ENCODE data around the gene HOXB3.
A peak's percentile ranks its signal among the peaks of the same experiment; 100 is the strongest.

The HOXB3 gene

GRCh38 chr17:48505788-48506187 lies 84.3 kb downstream of the HOXB3 start:
- TF ChIP-seq, protein P1, sequence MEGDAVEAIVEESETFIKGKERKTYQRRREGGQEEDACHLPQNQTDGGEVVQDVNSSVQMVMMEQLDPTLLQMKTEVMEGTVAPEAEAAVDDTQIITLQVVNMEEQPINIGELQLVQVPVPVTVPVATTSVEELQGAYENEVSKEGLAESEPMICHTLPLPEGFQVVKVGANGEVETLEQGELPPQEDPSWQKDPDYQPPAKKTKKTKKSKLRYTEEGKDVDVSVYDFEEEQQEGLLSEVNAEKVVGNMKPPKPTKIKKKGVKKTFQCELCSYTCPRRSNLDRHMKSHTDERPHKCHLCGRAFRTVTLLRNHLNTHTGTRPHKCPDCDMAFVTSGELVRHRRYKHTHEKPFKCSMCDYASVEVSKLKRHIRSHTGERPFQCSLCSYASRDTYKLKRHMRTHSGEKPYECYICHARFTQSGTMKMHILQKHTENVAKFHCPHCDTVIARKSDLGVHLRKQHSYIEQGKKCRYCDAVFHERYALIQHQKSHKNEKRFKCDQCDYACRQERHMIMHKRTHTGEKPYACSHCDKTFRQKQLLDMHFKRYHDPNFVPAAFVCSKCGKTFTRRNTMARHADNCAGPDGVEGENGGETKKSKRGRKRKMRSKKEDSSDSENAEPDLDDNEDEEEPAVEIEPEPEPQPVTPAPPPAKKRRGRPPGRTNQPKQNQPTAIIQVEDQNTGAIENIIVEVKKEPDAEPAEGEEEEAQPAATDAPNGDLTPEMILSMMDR (IDR thresholded peaks at IDR 0.05; ENCODE audit: low read depth, low read length, missing control alignments), result no peak
- DNase-seq (ENCODE audit: low read depth), result peak; percentile 34
- in situ Hi-C loops (cut with HindIII; ENCODE audit: low sequenced_read_pairs), result no loop called here
- no peak overlapping the region for H3K4me3 ChIP-seq (ENCODE audit: low read depth, low read length)

- in situ Hi-C loops (cut with HindIII; ENCODE audit: low sequenced_read_pairs), result no loop called here
- no peak overlapping the region for H3K4me3 ChIP-seq (ENCODE audit: low read depth, low read length)
- TF ChIP-seq, protein P1 (IDR thresholded peaks at IDR 0.05; ENCODE audit: low read depth, low read length, missing control alignments), result no peak
- DNase-seq (ENCODE audit: low read depth), result no peak
Observed at GRCh38 chr17:48504953-48505352, 85.1 kb downstream of the HOXB3 start.

GRCh38 chr17:48503747-48504146 lies 86.3 kb downstream of the HOXB3 start:
- no peak for DNase-seq (ENCODE audit: low read depth)
- H3K4me3 ChIP-seq (ENCODE audit: low read depth, low read length), result no peak overlapping the region
- TF ChIP-seq, protein P1 (IDR thresholded peaks at IDR 0.05; ENCODE audit: low read depth, low read length, missing control alignments), result no peak
- in situ Hi-C loops (cut with HindIII; ENCODE audit: low sequenced_read_pairs), result no loop called here

DNA sequence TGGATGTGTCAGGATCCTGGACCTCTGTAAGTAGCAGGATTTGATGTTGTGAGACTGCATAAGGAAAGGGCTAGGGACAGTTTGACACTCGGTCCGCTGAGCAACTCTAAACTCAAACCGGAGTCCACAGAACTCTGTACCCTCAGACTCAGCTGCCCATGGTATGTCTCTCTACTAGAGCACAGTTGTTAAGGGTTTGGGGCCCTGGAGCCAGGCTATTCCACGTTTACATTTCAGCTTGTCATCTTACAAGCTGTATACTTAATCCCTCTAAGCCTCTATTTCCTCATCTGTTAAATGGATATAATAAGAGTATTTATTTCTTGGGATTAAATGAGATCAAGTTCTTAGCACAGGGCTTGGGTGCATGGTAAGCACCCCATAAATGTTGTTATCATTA lies 87.1 kb downstream of the HOXB3 start:
- in situ Hi-C loops (cut with HindIII; ENCODE audit: low sequenced_read_pairs), result no loop called here
- no peak for DNase-seq (ENCODE audit: low read depth)
- TF ChIP-seq, protein P1 (IDR thresholded peaks at IDR 0.05; ENCODE audit: low read depth, low read length, missing control alignments), result no peak
- no peak overlapping the region for H3K4me3 ChIP-seq (ENCODE audit: low read depth, low read length)

- TF ChIP-seq, protein P1 (IDR thresholded peaks at IDR 0.05; ENCODE audit: low read depth, low read length, missing control alignments), result no peak
- no peak overlapping the region for H3K4me3 ChIP-seq (ENCODE audit: low read depth, low read length)
- in situ Hi-C loops (cut with HindIII; ENCODE audit: low sequenced_read_pairs), result no loop called here
- no peak for DNase-seq (ENCODE audit: low read depth)
Observed at GRCh38 chr17:48502312-48502711, 87.7 kb downstream of the HOXB3 start.

DNA sequence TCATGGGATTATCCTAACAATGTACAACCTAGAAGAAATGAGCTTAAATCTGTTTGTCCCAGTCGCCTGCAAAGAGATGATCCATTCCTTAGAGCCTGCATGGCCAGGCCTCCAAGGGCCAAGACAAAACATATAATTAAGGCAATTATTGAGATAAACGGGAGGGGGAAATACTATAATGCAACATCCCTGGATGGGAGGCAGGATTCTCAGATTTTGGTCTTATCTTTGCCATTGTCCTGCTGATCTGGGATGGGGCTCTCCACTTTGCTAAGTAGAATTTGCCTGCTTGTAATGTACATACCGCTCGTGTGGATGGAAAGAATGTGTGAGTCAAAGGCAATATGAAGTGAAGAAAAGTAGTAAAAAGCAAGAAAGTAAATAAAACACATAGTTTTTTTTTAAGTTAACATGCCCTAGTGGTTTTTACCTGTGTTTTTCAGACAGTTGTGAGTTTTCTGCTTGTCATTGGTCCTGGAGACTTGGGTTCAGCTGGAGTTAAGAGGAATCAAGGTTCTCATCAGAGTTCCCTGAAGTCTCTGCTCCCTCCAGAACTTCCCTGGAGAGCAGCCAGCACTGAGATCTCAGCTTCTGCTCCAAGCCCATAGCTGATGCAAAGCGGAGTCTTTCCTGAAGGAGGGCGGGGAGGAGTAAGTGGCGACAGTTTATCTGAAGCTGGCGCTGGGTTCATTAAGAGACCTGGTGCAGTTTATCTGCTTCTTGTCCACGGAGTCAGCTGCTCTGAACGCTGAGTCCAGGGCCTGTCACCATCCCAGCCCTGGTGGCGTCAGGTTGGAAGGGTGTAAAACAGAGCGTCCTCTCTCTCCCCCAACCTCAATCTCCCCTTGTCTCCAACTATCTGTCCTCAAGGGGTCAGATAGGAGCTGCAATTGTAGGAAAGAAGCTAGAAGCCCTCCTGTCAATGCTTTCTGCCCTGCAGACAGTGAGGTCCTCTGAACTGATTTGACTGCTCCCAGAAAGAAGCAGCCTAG lies 89.3 kb downstream of the HOXB3 start:
- in situ Hi-C loops (cut with HindIII; ENCODE audit: low sequenced_read_pairs), result no loop called here
- no peak for DNase-seq (ENCODE audit: low read depth)
- no peak overlapping the region for H3K4me3 ChIP-seq (ENCODE audit: low read depth, low read length)
- TF ChIP-seq, protein P1 (IDR thresholded peaks at IDR 0.05; ENCODE audit: low read depth, low read length, missing control alignments), result peak; percentile 14

Data from astrocyte of the cerebellum (primary cell).